Rectal smooth muscle tissue (tissue), 1 donor: ENCODE measurements around the gene TTC28.

Source experiments
- H3K27ac ChIP-seq: one replicate; pipeline ENCODE4 v1.7.0; 2013; ENCODE audit warnings: low read depth, low read length, inconsistent platforms
- H3K27me3 ChIP-seq: one replicate; pipeline ENCODE4 v1.7.0; 2013; ENCODE audit warnings: low read length; ENCODE audit not compliant: control insufficient read depth, insufficient read depth
- H3K36me3 ChIP-seq: one replicate; pipeline ENCODE4 v1.7.0; 2013; ENCODE audit warnings: low read length; ENCODE audit not compliant: control insufficient read depth, insufficient read depth
- H3K4me1 ChIP-seq: one replicate; pipeline ENCODE4 v1.7.0; 2013; ENCODE audit warnings: low read length; ENCODE audit not compliant: control insufficient read depth, insufficient read depth
- H3K4me3 ChIP-seq: one replicate; pipeline ENCODE4 v1.7.0; 2013; ENCODE audit warnings: low read length
- H3K9ac ChIP-seq: one replicate; pipeline ENCODE4 v1.7.0; 2013; ENCODE audit warnings: low read length

Gene TTC28

DNA sequence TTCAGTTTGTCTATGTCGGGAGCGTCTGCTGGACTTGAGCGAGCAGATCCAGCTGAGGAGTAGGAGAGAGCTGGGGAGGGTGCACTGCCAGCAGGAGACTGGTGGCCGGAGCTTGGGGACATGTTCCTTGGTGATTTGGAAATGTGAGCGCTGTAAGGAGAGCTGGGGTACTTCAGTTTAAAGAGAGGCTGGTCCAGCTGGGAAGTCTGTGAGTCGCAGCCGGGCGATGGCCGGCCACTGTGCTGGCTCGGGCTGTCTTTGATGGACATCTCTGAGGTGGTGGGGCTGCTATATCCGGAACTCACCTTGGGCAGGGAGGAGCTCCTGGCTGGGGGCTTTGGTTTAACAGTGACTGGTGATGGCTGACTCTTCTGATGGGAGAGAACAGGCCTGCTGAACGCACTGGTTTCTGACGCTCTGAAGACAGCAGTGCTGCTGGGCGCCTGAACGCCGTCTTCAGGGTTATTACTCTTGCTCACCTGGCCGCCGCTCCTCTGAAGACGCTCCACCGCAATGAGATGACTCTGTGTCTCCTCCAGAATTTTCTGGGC is 696.9 kb downstream of the TTC28 start:
- Histone ChIP-seq H3K27me3 (no peaks in the 10 kb centered on the region), H3K36me3 (peaks cover 14% of the 10 kb centered on the region), H3K4me3 (no peak overlapping the region), H3K27ac (no peak overlapping the region), H3K4me1 (no peaks in the 10 kb centered on the region), H3K9ac (no peak overlapping the region)

DNA sequence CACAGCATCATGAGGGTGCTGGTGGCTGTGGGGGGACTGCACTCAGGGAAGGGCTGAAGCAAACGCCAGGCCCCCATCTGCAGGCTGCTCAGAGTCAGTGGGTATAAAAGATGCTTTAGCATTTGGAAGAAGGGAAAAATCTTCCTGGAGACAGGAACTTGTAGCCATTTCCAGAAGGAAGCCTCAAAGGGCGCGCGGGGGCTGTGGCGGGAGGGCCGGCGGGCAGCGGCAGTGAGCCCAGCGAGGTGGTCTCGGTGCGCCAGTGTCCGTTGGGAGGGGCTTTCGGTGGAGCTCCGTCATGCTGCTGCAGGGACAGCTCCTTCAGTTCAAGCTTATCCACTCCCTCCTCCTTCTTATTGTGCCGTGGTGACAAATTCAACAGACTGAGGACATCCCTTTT is 697.5 kb downstream of the TTC28 start:
- no peak overlapping the region for H3K4me3 ChIP-seq
- no peak overlapping the region for H3K27ac ChIP-seq
- H3K4me1 ChIP-seq, result no peaks in the 10 kb centered on the region
- no peak overlapping the region for H3K9ac ChIP-seq
- no peaks in the 10 kb centered on the region for H3K27me3 ChIP-seq
- peaks cover 14% of the 10 kb centered on the region for H3K36me3 ChIP-seq

DNA sequence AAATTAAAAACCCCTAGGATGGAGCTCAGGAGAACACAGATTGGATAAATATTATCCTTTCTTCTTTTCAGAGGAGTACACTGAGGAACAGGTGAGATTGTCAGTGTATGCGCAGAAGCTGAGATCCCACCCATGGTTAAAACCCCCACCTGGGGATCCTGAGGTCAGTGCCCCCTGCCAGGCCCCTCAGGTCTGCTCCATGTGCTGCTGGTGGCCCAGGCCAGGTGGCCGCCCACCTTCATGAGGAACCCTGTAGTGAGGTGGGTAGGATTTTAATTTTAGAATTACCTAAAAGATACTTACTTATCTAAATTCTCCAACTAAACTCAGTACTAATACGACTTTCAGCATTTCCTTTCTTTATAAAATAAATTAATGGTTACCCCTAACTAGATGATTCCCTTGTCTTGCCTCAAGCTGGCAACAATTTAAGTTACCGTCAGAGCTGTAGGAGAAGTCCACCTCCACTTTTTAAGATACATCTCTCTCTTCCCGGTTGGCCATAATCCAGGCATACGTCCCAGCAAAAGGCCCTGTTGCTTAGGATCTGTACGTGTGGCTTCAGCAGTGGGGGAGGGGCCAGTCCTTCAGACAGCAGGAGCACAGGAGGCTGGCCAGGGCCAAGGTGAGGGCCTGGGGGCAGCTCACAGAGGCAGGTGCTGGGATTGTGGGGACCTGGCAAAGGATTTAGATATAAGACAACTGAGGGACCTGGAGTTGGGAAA is 699.1 kb downstream of the TTC28 start:
- no peak overlapping the region for H3K27ac ChIP-seq
- H3K9ac ChIP-seq, result no peak overlapping the region
- H3K4me1 ChIP-seq, result no peaks in the 10 kb centered on the region
- H3K4me3 ChIP-seq, result no peak overlapping the region
- H3K36me3 ChIP-seq, result peaks cover 14% of the 10 kb centered on the region
- no peaks in the 10 kb centered on the region for H3K27me3 ChIP-seq

DNA sequence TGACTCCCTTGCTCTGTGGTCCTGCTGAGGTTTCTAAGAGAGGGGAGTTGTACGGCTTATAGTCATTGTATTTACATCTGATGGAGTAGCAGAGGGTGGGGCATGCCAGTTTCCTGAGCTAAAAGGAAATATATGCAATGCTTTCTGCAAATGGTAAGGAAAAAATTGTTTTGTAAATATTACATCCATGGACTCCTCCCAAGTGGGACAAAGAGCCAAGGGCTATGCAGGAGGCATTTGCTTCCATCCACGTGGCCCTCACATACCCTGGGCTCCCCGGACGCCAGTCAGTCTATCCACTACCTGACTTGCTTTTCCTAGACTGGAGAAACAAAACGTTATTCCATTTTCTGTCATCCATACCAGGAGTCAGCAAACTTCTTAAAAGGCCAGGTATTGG is 700.8 kb downstream of the TTC28 start:
- H3K9ac ChIP-seq, result no peak overlapping the region
- H3K36me3 ChIP-seq, result peaks cover 9% of the 10 kb centered on the region
- H3K27ac ChIP-seq, result no peak overlapping the region
- H3K27me3 ChIP-seq, result no peaks in the 10 kb centered on the region
- H3K4me3 ChIP-seq, result no peak overlapping the region
- H3K4me1 ChIP-seq, result no peaks in the 10 kb centered on the region

DNA sequence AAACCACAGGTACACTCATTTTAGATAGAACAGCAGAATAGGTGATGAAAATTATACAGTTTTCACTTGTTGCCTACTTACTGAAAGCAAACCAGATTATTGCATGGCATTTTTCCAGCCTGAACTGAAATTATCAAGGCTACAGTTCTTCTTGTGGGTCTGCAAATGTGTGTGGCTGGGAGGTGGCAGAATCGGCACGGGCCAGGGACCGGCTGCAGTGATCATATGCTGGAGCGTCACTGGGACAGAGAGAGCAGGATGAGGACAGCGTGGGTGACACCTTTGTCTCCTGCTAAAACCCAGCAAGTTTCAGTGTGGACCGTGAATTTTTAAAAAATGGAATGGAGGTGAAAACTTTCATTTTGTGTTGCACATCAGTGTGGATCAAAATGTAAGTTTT is 701.3 kb downstream of the TTC28 start:
- Histone ChIP-seq H3K36me3 (peaks cover 6% of the 10 kb centered on the region), H3K9ac (no peak overlapping the region), H3K27ac (no peak overlapping the region), H3K4me1 (no peaks in the 10 kb centered on the region), H3K27me3 (no peaks in the 10 kb centered on the region), H3K4me3 (no peak overlapping the region)

DNA sequence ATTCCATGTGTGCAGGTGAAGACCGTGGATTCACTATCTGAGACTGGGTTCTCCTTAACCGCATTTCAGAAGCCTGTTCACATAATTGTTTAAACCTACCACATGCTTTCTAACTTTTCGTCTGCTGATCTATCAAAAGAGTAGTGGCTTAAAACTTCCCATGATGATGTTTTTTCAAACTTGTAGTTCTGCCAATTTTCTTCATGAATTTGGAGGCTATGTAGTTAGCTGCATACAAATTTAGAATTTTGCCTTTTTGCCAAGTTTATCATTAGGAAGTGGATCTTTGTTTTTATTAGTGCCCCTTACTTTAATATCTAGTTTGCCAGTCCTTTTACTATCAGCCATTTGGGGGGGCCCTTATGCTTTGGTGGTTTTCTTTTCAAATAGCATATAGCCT is 703.1 kb downstream of the TTC28 start:
- H3K9ac ChIP-seq, result no peak overlapping the region
- H3K4me3 ChIP-seq, result no peak overlapping the region
- no peaks in the 10 kb centered on the region for H3K27me3 ChIP-seq
- no peaks in the 10 kb centered on the region for H3K4me1 ChIP-seq
- no peak overlapping the region for H3K27ac ChIP-seq
- H3K36me3 ChIP-seq, result no peaks in the 10 kb centered on the region

DNA sequence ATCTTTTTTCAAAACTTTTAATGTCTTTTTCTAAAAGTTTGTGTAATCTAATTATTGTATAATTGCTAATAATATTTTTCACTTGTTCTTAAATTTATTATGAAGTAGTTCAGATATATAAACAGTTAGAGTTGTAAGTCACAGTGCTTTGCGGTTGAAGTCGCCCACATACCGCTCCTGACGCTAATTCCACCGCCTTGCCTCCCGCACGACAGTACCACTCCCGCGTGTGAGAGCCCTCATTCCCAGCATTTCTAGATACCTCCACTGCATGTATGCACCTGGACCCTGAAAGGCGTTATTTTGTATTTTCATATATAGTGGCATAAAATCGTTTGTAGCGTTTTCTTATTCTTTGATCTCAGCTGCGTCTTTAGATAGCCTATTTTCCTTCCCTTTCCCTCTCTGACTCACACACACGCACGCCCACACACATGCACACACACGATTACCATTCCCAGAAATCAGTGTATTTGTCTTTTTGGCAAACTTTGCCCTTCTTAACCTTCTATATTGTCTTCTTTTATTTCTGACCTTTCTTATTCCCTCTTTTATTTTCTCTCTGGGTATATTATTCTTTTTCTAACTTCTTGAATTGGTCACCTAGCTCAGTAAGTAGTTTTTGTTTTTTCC is 704.1 kb downstream of the TTC28 start:
- no peak overlapping the region for H3K4me3 ChIP-seq
- H3K4me1 ChIP-seq, result no peaks in the 10 kb centered on the region
- H3K36me3 ChIP-seq, result no peaks in the 10 kb centered on the region
- no peaks in the 10 kb centered on the region for H3K27me3 ChIP-seq
- H3K9ac ChIP-seq, result no peak overlapping the region
- no peak overlapping the region for H3K27ac ChIP-seq

DNA sequence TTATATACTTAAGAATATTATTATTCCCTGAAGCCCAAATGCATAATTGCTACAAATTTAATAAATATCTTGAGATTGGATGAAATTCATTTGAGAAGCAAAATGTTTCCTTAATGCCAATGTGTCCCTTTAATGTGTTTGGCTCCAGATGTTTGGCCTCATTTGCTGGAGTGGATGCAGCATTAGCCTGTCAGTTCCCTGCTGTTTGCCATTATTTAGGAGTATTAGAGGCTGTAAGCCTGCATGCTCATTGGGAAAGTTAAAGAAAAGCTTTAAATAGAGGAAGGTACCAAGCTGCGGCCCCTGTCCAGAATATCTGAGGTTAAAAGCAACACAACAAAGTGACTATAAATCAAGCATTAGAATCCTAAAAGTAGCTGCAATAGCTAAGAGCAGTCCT is 705.8 kb downstream of the TTC28 start:
- H3K36me3 ChIP-seq, result no peaks in the 10 kb centered on the region
- no peak overlapping the region for H3K27ac ChIP-seq
- no peak overlapping the region for H3K9ac ChIP-seq
- H3K4me3 ChIP-seq, result no peak overlapping the region
- H3K4me1 ChIP-seq, result no peaks in the 10 kb centered on the region
- H3K27me3 ChIP-seq, result no peaks in the 10 kb centered on the region

DNA sequence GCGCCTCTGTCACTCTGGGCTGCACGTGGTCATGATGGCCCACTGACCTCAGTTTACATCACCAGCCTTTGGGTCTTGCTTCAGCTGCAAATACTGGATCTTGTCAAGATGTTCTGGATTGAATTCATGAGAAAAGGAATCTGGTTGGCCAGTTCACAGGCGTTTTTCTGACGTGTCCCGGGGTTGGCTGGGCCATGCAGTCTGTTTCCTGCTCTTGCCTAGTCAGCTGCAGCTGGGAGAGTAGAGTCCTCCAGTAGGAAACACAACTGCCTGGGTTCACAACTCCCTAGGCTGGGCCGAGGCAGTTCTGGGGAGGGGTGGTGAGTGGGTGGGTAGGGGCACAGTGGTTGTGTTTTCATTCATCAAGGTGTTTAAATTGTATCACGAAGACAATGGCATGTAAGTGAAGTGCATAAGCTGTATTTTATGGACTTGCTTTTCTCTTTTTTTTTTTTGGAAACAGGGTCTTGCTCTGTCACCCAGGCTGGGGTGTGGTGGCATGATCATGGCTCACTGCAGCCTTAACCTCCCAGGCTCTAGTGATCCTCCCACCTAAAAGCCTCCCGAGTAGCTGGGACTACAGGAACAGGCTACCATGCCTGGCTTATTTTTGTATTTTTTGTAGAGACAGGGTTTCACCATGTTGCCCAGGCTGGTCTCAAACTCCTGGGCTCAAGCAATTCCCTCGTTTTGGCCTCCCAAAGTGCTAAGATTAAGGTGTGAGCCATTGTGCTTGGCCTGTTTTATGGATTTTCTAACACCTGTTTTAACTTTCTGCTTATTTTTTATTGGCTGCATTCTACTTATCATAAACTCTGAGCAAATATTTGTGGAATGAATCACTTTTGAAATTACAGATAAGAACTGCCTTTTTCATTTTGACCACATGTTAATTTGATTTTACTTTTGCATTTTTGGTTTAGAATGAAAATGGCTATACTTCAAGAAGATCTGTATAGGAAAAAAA is 706.6 kb downstream of the TTC28 start:
- Histone ChIP-seq H3K27me3 (no peaks in the 10 kb centered on the region), H3K4me1 (no peaks in the 10 kb centered on the region), H3K27ac (no peak overlapping the region), H3K36me3 (no peaks in the 10 kb centered on the region), H3K9ac (no peak overlapping the region), H3K4me3 (no peak overlapping the region)

DNA sequence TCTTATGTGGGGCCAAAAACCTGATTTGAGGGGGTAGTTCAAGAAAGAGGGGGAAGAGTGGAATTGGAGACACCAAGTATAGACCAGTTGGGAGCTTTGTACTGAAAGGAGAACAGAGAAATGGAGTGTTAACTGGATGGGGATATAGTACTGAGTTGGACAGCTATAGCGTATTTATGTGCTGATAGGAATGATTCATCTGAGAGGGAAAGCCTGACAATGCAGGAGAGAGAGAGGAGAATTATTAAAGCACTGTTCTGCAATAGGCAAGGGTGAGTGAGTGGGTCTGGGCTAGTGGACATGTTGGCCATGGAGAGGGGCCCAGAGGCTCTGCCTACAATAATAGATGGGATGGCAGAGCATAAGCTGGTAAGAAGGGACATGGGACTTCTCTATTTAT is 707.7 kb downstream of the TTC28 start:
- H3K4me1 ChIP-seq, result no peaks in the 10 kb centered on the region
- H3K36me3 ChIP-seq, result no peaks in the 10 kb centered on the region
- no peak overlapping the region for H3K27ac ChIP-seq
- no peak overlapping the region for H3K9ac ChIP-seq
- no peaks in the 10 kb centered on the region for H3K27me3 ChIP-seq
- H3K4me3 ChIP-seq, result no peak overlapping the region

DNA sequence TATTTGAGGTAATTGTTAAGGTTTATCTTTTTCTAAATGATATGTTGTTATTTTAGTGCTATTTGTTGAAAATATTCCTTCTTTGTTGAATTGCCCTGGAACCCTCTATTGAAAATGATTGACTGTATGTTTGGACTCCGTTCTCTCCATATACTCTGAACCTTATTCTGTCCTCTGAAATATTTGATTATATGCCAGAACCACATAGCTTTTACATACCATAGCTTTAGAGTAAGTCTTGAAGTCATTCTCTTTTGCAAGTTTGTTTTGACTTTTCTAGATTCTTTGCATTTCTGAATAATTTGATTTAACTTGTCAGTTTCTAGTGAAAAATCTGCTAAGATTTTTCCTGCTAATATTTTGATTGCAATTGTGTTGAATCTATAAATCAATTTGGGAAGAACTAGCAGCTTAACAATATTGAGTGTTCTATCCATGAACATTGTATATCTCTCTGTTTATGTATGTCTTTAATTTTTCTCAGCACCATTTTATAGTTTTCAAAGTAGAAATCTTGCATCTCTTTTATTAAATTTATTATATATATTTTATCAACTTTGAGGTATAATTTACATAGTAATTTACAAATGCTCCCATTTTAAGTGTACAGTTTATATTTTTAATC is 708.9 kb downstream of the TTC28 start:
- no peaks in the 10 kb centered on the region for H3K4me1 ChIP-seq
- no peak overlapping the region for H3K4me3 ChIP-seq
- H3K27me3 ChIP-seq, result no peaks in the 10 kb centered on the region
- H3K27ac ChIP-seq, result no peak overlapping the region
- H3K36me3 ChIP-seq, result no peaks in the 10 kb centered on the region
- H3K9ac ChIP-seq, result no peak overlapping the region
